Hepatocyte (in vitro differentiated cells): Measurements from ENCODE around the gene CDON. TPM values are rescaled to one million over a fixed set of nuclear protein-coding genes. Genes with fewer than 3 reads are reported as not detected.

Experiments
- DNase-seq: peaks from one replicate; pipeline ENCODE4 v3.0.0-alpha.2; 2016; ENCODE audit warnings: low spot score
- H2AFZ ChIP-seq: fragments of 200-600 bp; sonication (generic); 2 replicates; pipeline ENCODE4 v1.6.0; 2016; ENCODE audit warnings: antibody characterized with exemption, mild to moderate bottlenecking
- H3K27ac ChIP-seq: fragments of 200-600 bp; sonication (generic); 2 replicates; pipeline ENCODE4 v1.5.1; 2016; ENCODE audit warnings: mild to moderate bottlenecking
- H3K27me3 ChIP-seq: fragments of 200-600 bp; sonication (generic); 2 replicates; pipeline ENCODE4 v1.6.1; 2016
- H3K36me3 ChIP-seq: fragments of 200-600 bp; sonication (generic); replicated peaks from 2 replicates; pipeline ENCODE4 v1.5.1; 2016; ENCODE audit warnings: low read depth; ENCODE audit not compliant: insufficient read depth
- H3K4me1 ChIP-seq: fragments of 200-600 bp; sonication (generic); 2 replicates; pipeline ENCODE4 v1.5.1; 2016; ENCODE audit warnings: mild to moderate bottlenecking, moderate library complexity; ENCODE audit not compliant: insufficient read depth
- H3K4me2 ChIP-seq: fragments of 200-600 bp; sonication (generic); 2 replicates; pipeline ENCODE4 v1.6.0; 2016
- H3K4me3 ChIP-seq: fragments of 200-600 bp; sonication (generic); 2 replicates; pipeline ENCODE4 v1.5.1; 2016; ENCODE audit warnings: mild to moderate bottlenecking
- H3K79me2 ChIP-seq: fragments of 200-600 bp; sonication (generic); 2 replicates; pipeline ENCODE4 v1.6.0; 2017; ENCODE audit warnings: mild to moderate bottlenecking
- H3K9me2 ChIP-seq: fragments of 200-600 bp; sonication (generic); replicated peaks from 2 replicates; pipeline ENCODE4 v1.6.0; 2017; ENCODE audit warnings: mild to moderate bottlenecking; ENCODE audit not compliant: insufficient read depth
- H3K9me3 ChIP-seq: fragments of 200-600 bp; sonication (generic); 2 replicates; pipeline ENCODE4 v1.5.1; 2016; ENCODE audit warnings: low read depth, mild to moderate bottlenecking
- H4K20me1 ChIP-seq: fragments of 200-600 bp; sonication (generic); 2 replicates; pipeline ENCODE4 v1.6.0; 2016; ENCODE audit warnings: mild to moderate bottlenecking; ENCODE audit not compliant: insufficient read depth, poor library complexity, severe bottlenecking
- EZH2 ChIP-seq: fragments of 200-600 bp; sonication (generic); IDR thresholded peaks from 2 replicates; pipeline ENCODE4 v1.6.1; 2016; ENCODE audit warnings: antibody characterized with exemption, mild to moderate bottlenecking, borderline replicate concordance
- EZH2phosphoT487 ChIP-seq: fragments of 200-600 bp; sonication (generic); IDR thresholded peaks from one replicate; pipeline ENCODE4 v1.6.1; 2018; ENCODE audit warnings: antibody characterized with exemption, mild to moderate bottlenecking, low read depth, moderate library complexity; ENCODE audit not compliant: unreplicated experiment, severe bottlenecking
- WGBS: methylation state at CpG from one replicate; pipeline ENCODE4 v1.1.6; 2016; ENCODE audit warnings: low lambda C conversion rate; ENCODE audit errors: missing lambda C conversion rate; 5-methylcytosine and 5-hydroxymethylcytosine counted together
- polyA plus RNA-seq: library from polyadenylated mRNA; unstranded; fragments of >200 nt; fragmentation: Nextera tagmentation; extraction: Ambion mirVana; gene quantifications from 2 replicates; pipeline ENCODE4 v1.2.1, GENCODE V29; 2016
- total RNA-seq: library from RNA; depleted of rRNA; stranded (reverse); fragments of >200 nt; gene quantifications from 2 replicates; pipeline ENCODE4 v1.2.3, GENCODE V29; 2014
- TF ChIP-seq, protein P1 (sequence below): fragments of 200-600 bp; sonication (generic); IDR thresholded peaks from 2 replicates; pipeline ENCODE4 v1.5.1; 2016; ENCODE audit warnings: antibody characterized with exemption, mild to moderate bottlenecking; ENCODE audit not compliant: poor library complexity

CDON gene
- total and polyA plus RNA-seq, 2 experiments from 2014 or later, result 17.5 to 41.9 TPM

DNA sequence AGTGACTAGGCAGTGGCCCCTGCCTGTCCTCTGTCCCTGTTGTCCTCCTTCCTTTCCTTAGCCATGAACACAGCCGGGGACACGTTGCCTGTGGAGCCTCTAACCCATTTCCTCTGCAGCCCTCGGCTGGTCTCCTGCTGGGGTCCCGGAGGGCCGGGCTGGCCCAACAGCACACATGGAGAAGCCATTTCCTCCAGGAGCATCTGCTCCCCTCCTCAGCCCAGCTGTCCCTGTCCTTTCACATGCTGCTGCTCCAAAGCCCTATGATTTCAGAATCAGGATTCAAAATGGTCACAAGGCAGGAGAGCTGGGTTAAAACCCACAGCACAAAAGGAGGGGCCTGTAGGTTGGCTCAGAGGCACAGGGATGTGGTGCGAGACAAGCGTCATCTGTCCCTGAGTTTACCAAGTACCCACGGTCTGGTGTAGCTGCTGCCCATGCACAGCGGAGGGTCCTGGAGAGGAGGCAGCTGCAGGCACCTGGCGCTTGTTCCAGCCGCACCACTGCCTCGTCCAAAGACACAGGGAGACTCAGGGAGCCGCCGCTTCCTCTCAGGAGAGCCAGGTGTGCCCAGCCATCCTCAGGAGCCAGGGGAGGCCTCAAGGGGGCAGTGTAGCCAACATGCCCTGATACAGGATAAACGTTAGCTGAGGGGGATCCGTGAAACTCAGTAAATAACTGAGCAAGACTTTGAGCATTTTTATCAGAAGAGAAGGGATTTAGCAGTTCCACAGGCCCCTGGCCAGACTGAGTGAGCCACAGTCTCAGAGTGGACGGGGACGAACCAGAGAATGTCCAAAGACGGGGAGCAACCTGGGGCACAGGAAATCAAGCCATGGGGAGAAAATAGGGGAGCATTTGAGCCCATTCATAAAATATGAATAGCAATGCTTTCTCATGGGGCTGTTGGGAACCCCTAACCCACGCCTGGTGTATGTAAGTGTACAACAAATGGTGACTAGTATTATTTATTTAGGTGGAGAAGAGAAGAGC, 120.8 kb downstream of the CDON start:
- Histone ChIP-seq H3K9me3 (no peaks in the 10 kb centered on the region), H3K36me3 (no peaks in the 10 kb centered on the region), H3K4me2 (no peak overlapping the region), H3K4me1 (no peaks in the 10 kb centered on the region), H3K27me3 (no peaks in the 10 kb centered on the region), H3K27ac (no peak overlapping the region), H3K79me2 (no peaks in the 10 kb centered on the region), H3K9me2 (no peaks in the 10 kb centered on the region), H4K20me1 (no peaks in the 10 kb centered on the region), H3K4me3 (no peak overlapping the region), H2AFZ (no peak overlapping the region)
- peak; percentile 76 for DNase-seq
- WGBS, result 40% methylated on average over 20 of the region's 20 CpGs
- TF ChIP-seq EZH2phosphoT487 (no peak), EZH2 (no peak)
- TF ChIP-seq, protein P1, sequence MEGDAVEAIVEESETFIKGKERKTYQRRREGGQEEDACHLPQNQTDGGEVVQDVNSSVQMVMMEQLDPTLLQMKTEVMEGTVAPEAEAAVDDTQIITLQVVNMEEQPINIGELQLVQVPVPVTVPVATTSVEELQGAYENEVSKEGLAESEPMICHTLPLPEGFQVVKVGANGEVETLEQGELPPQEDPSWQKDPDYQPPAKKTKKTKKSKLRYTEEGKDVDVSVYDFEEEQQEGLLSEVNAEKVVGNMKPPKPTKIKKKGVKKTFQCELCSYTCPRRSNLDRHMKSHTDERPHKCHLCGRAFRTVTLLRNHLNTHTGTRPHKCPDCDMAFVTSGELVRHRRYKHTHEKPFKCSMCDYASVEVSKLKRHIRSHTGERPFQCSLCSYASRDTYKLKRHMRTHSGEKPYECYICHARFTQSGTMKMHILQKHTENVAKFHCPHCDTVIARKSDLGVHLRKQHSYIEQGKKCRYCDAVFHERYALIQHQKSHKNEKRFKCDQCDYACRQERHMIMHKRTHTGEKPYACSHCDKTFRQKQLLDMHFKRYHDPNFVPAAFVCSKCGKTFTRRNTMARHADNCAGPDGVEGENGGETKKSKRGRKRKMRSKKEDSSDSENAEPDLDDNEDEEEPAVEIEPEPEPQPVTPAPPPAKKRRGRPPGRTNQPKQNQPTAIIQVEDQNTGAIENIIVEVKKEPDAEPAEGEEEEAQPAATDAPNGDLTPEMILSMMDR, result peak; percentile 66

DNA sequence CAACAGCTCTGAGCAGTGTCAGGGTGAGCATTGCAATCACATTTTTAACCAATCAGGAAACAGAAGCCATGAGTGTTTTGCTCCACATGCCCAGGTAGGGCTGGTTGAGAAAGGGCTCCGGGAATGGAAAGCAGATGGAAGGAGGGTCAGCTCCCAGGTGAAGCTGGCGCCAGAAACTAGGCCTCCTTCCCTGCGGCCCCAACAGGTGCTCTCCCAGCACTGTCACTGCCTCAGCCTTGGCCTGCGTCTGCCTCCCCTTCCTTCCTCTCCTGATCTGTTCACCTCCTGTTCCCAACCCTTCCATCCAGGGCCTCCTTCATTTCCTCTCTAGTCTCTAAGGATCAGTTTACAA, 121.4 kb downstream of the CDON start:
- no peaks in the 10 kb centered on the region for H3K9me2 ChIP-seq
- WGBS, result 93% methylated on average over 4 of the region's 4 CpGs
- no peaks in the 10 kb centered on the region for H3K36me3 ChIP-seq
- no peak overlapping the region for H3K4me3 ChIP-seq
- no peak overlapping the region for H3K27ac ChIP-seq
- no peak overlapping the region for H2AFZ ChIP-seq
- TF ChIP-seq, protein P1, result no peak
- TF ChIP-seq EZH2phosphoT487 (no peak), EZH2 (no peak)
- DNase-seq, result no peak
- H3K27me3 ChIP-seq, result no peaks in the 10 kb centered on the region
- H3K79me2 ChIP-seq, result no peaks in the 10 kb centered on the region
- no peaks in the 10 kb centered on the region for H4K20me1 ChIP-seq
- H3K9me3 ChIP-seq, result no peaks in the 10 kb centered on the region
- H3K4me1 ChIP-seq, result no peaks in the 10 kb centered on the region
- H3K4me2 ChIP-seq, result no peak overlapping the region

DNA sequence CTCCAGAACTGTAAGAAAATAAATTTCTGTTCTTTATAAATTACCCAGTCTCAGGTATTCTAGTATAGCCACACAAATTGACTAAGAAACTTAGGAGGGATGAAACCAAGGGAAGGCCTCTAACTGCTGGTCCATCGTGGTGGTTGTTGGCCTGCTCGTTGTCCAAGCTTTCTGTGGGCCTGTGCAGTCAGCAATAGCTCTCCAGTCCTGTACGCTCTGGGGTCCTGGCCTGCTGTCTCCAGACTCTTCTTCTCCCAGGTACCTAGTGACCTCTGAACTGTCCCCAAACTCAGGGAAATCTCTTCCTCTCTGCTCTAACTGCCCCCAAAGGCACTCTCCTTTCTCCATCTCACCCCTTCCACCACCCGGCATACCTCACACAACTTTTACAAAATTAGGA, 122.5 kb downstream of the CDON start:
- H3K27me3 ChIP-seq, result no peaks in the 10 kb centered on the region
- H3K27ac ChIP-seq, result no peak overlapping the region
- H3K9me2 ChIP-seq, result no peaks in the 10 kb centered on the region
- no peaks in the 10 kb centered on the region for H3K36me3 ChIP-seq
- no peak overlapping the region for H2AFZ ChIP-seq
- TF ChIP-seq, protein P1, result no peak
- TF ChIP-seq EZH2phosphoT487 (no peak), EZH2 (no peak)
- H4K20me1 ChIP-seq, result no peaks in the 10 kb centered on the region
- 98% methylated on average over 4 of the region's 4 CpGs for WGBS
- H3K79me2 ChIP-seq, result no peaks in the 10 kb centered on the region
- no peaks in the 10 kb centered on the region for H3K9me3 ChIP-seq
- no peaks in the 10 kb centered on the region for H3K4me1 ChIP-seq
- no peak overlapping the region for H3K4me2 ChIP-seq
- DNase-seq, result no peak
- no peak overlapping the region for H3K4me3 ChIP-seq
